Progenitor cell of endocrine pancreas (in vitro differentiated cells): ENCODE data around the gene BTN1A1. TPM values are rescaled to one million over a fixed set of nuclear protein-coding genes. Genes with fewer than 3 reads are reported as not detected.

Experiments used
- DNase-seq: peaks from one replicate; pipeline ENCODE4 v3.0.0; 2021; ENCODE audit warnings: low spot score; ENCODE audit not compliant: unreplicated experiment
- H3K27ac Mint-ChIP-seq: 2 replicates; pipeline ENCODE4 v1.8.0; 2021; ENCODE audit warnings: mild to moderate bottlenecking, moderate library complexity, mixed read lengths
- H3K27me3 Mint-ChIP-seq: 2 replicates; pipeline ENCODE4 v1.8.0; 2021; ENCODE audit warnings: mixed read lengths
- H3K36me3 Mint-ChIP-seq: 2 replicates; pipeline ENCODE4 v1.8.0; 2022; ENCODE audit warnings: mixed read lengths; ENCODE audit not compliant: insufficient read depth
- H3K4me1 Mint-ChIP-seq: 2 replicates; pipeline ENCODE4 v1.8.0; 2021; ENCODE audit warnings: low read depth, mixed read lengths
- H3K4me3 Mint-ChIP-seq: 2 replicates; pipeline ENCODE4 v1.8.0; 2021; ENCODE audit warnings: low read depth, mild to moderate bottlenecking, moderate library complexity, mixed read lengths
- H3K9me3 Mint-ChIP-seq: 2 replicates; pipeline ENCODE4 v1.8.0; 2021; ENCODE audit warnings: low read depth, mixed read lengths
- CTCF ChIP-seq: fragments of 200-600 bp; sonication (generic); IDR thresholded peaks from one replicate; pipeline ENCODE4 v1.5.0; 2021; ENCODE audit warnings: antibody characterized with exemption, mild to moderate bottlenecking; ENCODE audit not compliant: unreplicated experiment
- total RNA-seq: library from RNA; stranded (reverse); gene quantifications from 2 replicates; pipeline ENCODE4 v1.2.1, GENCODE V29; 2021

BTN1A1 gene
- total RNA-seq, 1 donor from 2014 or later, result 1.5 TPM

GRCh38 chr6:26477426-26477825, 22.7 kb upstream of the BTN1A1 start:
- DNase-seq, result no peak
- H3K9me3 Mint-ChIP-seq, result peaks cover 3% of the 10 kb centered on the region
- no peaks in the 10 kb centered on the region for H3K27me3 Mint-ChIP-seq
- peaks cover 2% of the 10 kb centered on the region for H3K36me3 Mint-ChIP-seq
- H3K27ac Mint-ChIP-seq, result no peak overlapping the region
- H3K4me3 Mint-ChIP-seq, result no peak overlapping the region
- peaks cover 23% of the 10 kb centered on the region for H3K4me1 Mint-ChIP-seq
- no peak for TF ChIP-seq CTCF

- Mint-ChIP-seq H3K27me3 (no peaks in the 10 kb centered on the region), H3K4me1 (peaks cover 23% of the 10 kb centered on the region), H3K27ac (no peak overlapping the region), H3K4me3 (no peak overlapping the region), H3K9me3 (no peaks in the 10 kb centered on the region), H3K36me3 (peaks cover 2% of the 10 kb centered on the region)
- TF ChIP-seq CTCF, result no peak
- no peak for DNase-seq
Measured at GRCh38 chr6:26478100-26478984, 21.8 kb upstream of the BTN1A1 start.

GRCh38 chr6:26478985-26479278, 21.2 kb upstream of the BTN1A1 start:
- Mint-ChIP-seq H3K27me3 (no peaks in the 10 kb centered on the region), H3K36me3 (no peaks in the 10 kb centered on the region), H3K27ac (no peak overlapping the region), H3K4me1 (peaks cover 19% of the 10 kb centered on the region), H3K4me3 (no peak overlapping the region), H3K9me3 (no peaks in the 10 kb centered on the region)
- TF ChIP-seq CTCF, result no peak
- DNase-seq, result no peak

- no peak for TF ChIP-seq CTCF
- no peaks in the 10 kb centered on the region for H3K9me3 Mint-ChIP-seq
- H3K27me3 Mint-ChIP-seq, result no peaks in the 10 kb centered on the region
- no peaks in the 10 kb centered on the region for H3K36me3 Mint-ChIP-seq
- no peak overlapping the region for H3K27ac Mint-ChIP-seq
- peaks cover 3% of the 10 kb centered on the region for H3K4me1 Mint-ChIP-seq
- H3K4me3 Mint-ChIP-seq, result no peak overlapping the region
- no peak for DNase-seq
Measured at GRCh38 chr6:26482338-26482737, 17.8 kb upstream of the BTN1A1 start.

- H3K9me3 Mint-ChIP-seq, result peaks cover 3% of the 10 kb centered on the region
- no peaks in the 10 kb centered on the region for H3K4me1 Mint-ChIP-seq
- no peak overlapping the region for H3K27ac Mint-ChIP-seq
- H3K4me3 Mint-ChIP-seq, result no peak overlapping the region
- DNase-seq, result no peak
- no peaks in the 10 kb centered on the region for H3K36me3 Mint-ChIP-seq
- no peaks in the 10 kb centered on the region for H3K27me3 Mint-ChIP-seq
- TF ChIP-seq CTCF, result no peak
Measured at GRCh38 chr6:26483727-26484126, 16.4 kb upstream of the BTN1A1 start.
